ENCODE results near the gene ARMC12. TPM values are rescaled to one million over a fixed set of nuclear protein-coding genes. Genes with fewer than 3 reads are reported as not detected.

The ARMC12 gene
- polyA plus RNA-seq, 1 experiment: 0.96 TPM

DNA sequence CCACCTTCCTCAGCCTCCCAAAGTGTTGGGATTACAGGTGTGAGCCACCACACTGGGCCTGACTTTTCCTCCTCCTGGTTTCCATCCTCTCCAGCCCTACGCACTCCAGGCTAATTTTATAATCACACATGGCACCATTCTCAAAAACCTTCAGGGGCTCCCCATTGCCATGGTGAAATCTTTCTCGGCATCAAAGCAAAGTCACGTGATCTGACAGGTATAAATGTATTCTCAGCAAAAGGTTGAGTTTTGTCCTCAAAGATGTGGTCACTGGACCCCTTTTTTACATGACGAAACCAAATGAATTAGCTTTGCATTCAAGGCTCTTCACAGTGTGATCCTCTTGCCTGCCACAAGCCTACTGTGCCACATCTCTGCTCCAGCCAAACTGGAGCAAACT is 15.5 kb downstream of the ARMC12 start:
- H3K36me3 ChIP-seq (ENCODE audit: control insufficient read depth, insufficient read depth, low read length): no peaks in the 10 kb centered on the region
- no peaks in the 10 kb centered on the region; the same call in 1 of the 2 replicates for H3K27me3 ChIP-seq (ENCODE audit: control insufficient read depth, insufficient read depth, low read length)
- ChIA-PET POLR2A (no interaction called here), CTCF (interaction anchor here (1.3 kb wide), 1 partner anchor 184 kb away, joined by 3 read pairs; no protein-coding TSS in a partner anchor)
- TF ChIP-seq, protein P1, sequence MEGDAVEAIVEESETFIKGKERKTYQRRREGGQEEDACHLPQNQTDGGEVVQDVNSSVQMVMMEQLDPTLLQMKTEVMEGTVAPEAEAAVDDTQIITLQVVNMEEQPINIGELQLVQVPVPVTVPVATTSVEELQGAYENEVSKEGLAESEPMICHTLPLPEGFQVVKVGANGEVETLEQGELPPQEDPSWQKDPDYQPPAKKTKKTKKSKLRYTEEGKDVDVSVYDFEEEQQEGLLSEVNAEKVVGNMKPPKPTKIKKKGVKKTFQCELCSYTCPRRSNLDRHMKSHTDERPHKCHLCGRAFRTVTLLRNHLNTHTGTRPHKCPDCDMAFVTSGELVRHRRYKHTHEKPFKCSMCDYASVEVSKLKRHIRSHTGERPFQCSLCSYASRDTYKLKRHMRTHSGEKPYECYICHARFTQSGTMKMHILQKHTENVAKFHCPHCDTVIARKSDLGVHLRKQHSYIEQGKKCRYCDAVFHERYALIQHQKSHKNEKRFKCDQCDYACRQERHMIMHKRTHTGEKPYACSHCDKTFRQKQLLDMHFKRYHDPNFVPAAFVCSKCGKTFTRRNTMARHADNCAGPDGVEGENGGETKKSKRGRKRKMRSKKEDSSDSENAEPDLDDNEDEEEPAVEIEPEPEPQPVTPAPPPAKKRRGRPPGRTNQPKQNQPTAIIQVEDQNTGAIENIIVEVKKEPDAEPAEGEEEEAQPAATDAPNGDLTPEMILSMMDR (IDR thresholded peaks at IDR 0.05; ENCODE audit: insufficient read depth, low read depth, low read length): no peak
- no peak for DNase-seq (ENCODE audit: low read depth)
- H3K4me3 ChIP-seq (ENCODE audit: low read depth, low read length): no peak overlapping the region

DNA sequence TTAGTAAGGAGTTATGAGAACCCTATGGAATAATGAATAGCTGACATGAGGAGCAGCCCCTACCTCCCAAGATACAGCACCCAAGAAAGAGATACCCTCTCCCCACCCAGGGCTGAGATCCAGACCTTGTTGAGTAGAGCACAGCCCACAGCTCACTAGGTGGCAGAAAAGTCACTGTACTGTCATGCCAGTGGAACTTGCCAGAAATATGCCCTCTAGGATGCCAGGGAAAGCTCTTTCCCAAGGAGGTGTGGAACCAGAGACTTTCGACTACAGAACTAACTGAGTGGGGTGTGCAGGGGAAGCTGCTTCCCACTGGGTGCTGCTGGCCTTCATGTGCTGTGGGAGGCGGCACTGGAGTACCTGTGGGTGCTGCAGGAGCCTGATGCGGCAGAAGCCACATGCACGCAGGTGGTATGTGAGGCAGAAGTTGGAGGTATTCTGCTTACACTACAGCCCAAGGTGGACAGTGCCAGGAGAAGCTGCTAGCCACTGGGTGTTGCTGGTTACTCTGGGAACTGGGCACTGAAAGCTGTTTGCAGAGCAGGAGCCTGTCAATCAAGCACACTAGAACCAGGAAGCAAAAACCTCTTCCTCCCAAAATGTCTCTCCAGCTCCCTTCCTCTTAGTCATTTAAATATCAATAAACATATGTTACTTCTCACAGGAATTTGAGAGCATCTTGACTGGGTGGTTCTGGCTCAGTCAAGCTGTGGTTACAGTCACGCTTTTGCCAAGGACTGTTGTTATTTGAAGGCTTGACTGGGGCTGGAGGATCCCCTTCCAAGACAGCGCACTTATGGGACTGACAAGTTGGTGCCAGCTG is 17.8 kb downstream of the ARMC12 start:
- POLR2A ChIA-PET: no interaction called here
- no peak for DNase-seq (ENCODE audit: low read depth)
- CTCF ChIA-PET: interaction anchor here (0.6 to 1.3 kb wide), 6 partner anchors 12 to 215 kb away, joined by 3 to 4 read pairs (median 3); no protein-coding TSS in a partner anchor

DNA sequence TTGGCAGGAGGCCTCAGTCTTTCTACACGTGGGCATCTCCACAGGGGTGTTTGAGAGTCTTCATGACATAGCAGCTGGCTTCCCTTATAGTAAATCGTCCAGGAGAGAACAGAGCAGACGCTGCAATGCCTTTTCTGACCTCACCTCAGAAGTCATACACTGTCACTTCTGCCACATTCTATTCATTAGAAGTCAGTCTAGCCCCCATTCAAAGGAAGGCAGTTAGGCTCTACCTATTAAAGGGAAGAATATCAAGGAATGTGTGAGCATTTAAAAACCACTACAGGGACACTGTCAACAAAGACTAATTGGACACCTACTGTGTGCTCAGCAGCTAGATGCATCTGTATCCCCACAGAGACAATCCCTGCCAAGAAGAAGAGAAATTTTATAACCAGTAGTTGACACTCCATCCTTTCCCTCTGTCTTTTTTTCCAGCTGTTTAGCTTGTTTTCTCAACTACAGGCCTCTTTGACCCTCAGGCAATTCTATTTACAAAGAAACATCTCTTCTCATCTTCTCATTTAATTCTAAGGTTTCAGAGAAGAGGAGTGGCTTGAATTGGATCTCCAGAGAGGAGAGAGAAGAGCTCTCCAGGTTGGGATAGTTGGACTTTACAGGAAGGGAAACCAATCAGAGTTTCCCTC is 18.6 kb downstream of the ARMC12 start:
- DNase-seq (ENCODE audit: low read depth): no peak
- CTCF ChIA-PET: interaction anchor here (0.9 to 1.0 kb wide), 2 partner anchors 12 to 19 kb away, joined by 3 read pairs; no protein-coding TSS in a partner anchor
- TF ChIP-seq, protein P1 (IDR thresholded peaks at IDR 0.05; ENCODE audit: insufficient read depth, low read depth, low read length): no peak
- H3K27me3 ChIP-seq (ENCODE audit: control insufficient read depth, insufficient read depth, low read length): peaks cover 2% of the 10 kb centered on the region
- POLR2A ChIA-PET: no interaction called here
- no peak overlapping the region for H3K4me3 ChIP-seq (ENCODE audit: low read depth, low read length)
- no peaks in the 10 kb centered on the region for H3K36me3 ChIP-seq (ENCODE audit: control insufficient read depth, insufficient read depth, low read length)

More for the DNA sequence above, 17.8 kb downstream of the ARMC12 start:
- TF ChIP-seq, protein P1 (IDR thresholded peaks at IDR 0.05; ENCODE audit: insufficient read depth, low read depth, low read length): no peak
- no peaks in the 10 kb centered on the region; the same call in 1 of the 2 replicates for H3K27me3 ChIP-seq (ENCODE audit: control insufficient read depth, insufficient read depth, low read length)
- H3K4me3 ChIP-seq (ENCODE audit: low read depth, low read length): no peak overlapping the region
- no peaks in the 10 kb centered on the region for H3K36me3 ChIP-seq (ENCODE audit: control insufficient read depth, insufficient read depth, low read length)

DNA sequence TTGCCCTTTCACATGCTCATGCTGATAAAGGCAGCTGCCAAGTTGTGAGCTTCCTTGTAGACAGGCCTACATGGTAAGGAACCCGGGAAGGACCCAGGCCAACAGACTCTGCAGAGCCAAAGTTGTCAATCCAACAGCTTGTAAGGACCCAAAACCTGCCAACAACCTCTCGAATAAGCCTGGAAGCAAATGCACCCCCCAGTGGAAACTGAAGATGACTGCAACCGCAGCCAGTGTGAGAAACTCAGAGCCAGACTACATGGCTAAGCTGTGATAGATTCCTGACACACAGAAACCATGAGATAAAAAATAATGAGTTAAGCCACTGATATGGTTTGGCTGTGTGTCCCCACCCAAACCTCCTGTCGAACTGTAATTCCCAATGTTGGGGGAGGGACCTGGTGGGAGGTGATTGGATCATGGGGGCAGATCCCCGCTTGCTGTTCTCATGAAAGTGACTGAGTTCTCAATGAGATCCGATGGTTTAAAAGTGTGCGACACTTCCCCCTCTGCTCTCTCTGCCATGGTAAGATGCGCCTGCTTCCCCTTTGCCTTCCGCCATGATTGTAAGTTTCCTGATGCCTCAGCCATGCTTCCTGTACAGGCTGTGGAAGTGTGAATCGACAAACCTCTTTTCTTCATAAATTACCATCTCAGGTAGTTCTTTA is 20.8 kb downstream of the ARMC12 start:
- peaks cover 2% of the 10 kb centered on the region for H3K27me3 ChIP-seq (ENCODE audit: control insufficient read depth, insufficient read depth, low read length)
- CTCF ChIA-PET: no interaction called here
- TF ChIP-seq, protein P1 (IDR thresholded peaks at IDR 0.05; ENCODE audit: insufficient read depth, low read depth, low read length): peak; percentile 47
- no peak overlapping the region for H3K4me3 ChIP-seq (ENCODE audit: low read depth, low read length)
- DNase-seq (ENCODE audit: low read depth): no peak
- H3K36me3 ChIP-seq (ENCODE audit: control insufficient read depth, insufficient read depth, low read length): no peaks in the 10 kb centered on the region
- POLR2A ChIA-PET: interaction anchor here (0.6 kb wide), 1 partner anchor 115 kb away, joined by 3 read pairs; no protein-coding TSS in a partner anchor

All from BJ (cell line).